PC-9 (cell line): ENCODE data around the gene AQP12B. TPM values are rescaled to one million over a fixed set of nuclear protein-coding genes. Genes with fewer than 3 reads are reported as not detected.

Experiments used
- BruUV-seq: library from RNA; stranded (reverse); fragments of 400-500 nt; replicated peaks from 2 replicates; lab custom pipeline; 2021; lab: Mats Ljungman, UMichigan
- CTCF ChIA-PET: fragments of 300-600 bp; sonication (Branson Sonifier 250); formaldehyde crosslinking; loops from one replicate; lab custom pipeline; 2022; ENCODE audit warnings: antibody characterized with exemption; lab: Charles Lee
- POLR2A ChIA-PET: fragments of 300-600 bp; sonication (Branson Sonifier 250); formaldehyde crosslinking; loops from one replicate; lab custom pipeline; 2022; ENCODE audit warnings: antibody characterized with exemption; ENCODE audit not compliant: unreplicated experiment; lab: Charles Lee
- DNase-seq, 2 experiments: peaks; one replicate each; pipeline versions ENCODE4 v3.0.0 to v3.0.0-alpha.2; 2015 to 2022; ENCODE audit warnings: mixed read lengths in 1 of 2
- H2AFZ ChIP-seq: fragments of 200-600 bp; sonication (generic); 2 replicates; pipeline ENCODE4 v1.8.1; 2017; ENCODE audit warnings: antibody characterized with exemption
- H3F3A ChIP-seq: fragments of 200-600 bp; sonication (generic); 2 replicates; pipeline ENCODE4 v1.8.1; 2017; ENCODE audit warnings: antibody characterized with exemption, mild to moderate bottlenecking, low read depth; ENCODE audit not compliant: insufficient read depth
- H3K27ac ChIP-seq: fragments of 200-600 bp; sonication (generic); 2 replicates; pipeline ENCODE4 v1.6.1; 2016; ENCODE audit warnings: mixed run types
- H3K27me3 ChIP-seq: fragments of 200-600 bp; sonication (generic); 2 replicates; pipeline ENCODE4 v1.6.1; 2016; ENCODE audit warnings: low read depth, mixed run types; ENCODE audit not compliant: insufficient read depth
- H3K36me3 ChIP-seq: fragments of 200-600 bp; sonication (generic); 2 replicates; pipeline ENCODE4 v1.6.1; 2016; ENCODE audit warnings: low read depth, mixed run types
- H3K4me1 ChIP-seq: fragments of 200-600 bp; sonication (generic); replicated peaks from 2 replicates; pipeline ENCODE4 v1.6.1; 2016; ENCODE audit warnings: mixed run types; ENCODE audit not compliant: insufficient read depth
- H3K4me2 ChIP-seq: fragments of 200-600 bp; sonication (generic); 2 replicates; pipeline ENCODE4 v1.6.1; 2017; ENCODE audit warnings: mixed run types
- H3K4me3 ChIP-seq: fragments of 200-600 bp; sonication (generic); 2 replicates; pipeline ENCODE4 v1.6.1; 2016; ENCODE audit warnings: mixed run types
- H3K79me2 ChIP-seq: fragments of 200-600 bp; sonication (generic); 2 replicates; pipeline ENCODE4 v1.6.1; 2017; ENCODE audit warnings: low read depth, mixed run types
- H3K9me2 ChIP-seq: fragments of 200-600 bp; sonication (generic); 2 replicates; pipeline ENCODE4 v1.8.1; 2017; ENCODE audit warnings: mild to moderate bottlenecking; ENCODE audit not compliant: insufficient read depth
- H3K9me3 ChIP-seq: fragments of 200-600 bp; sonication (generic); 2 replicates; pipeline ENCODE4 v1.8.1; 2016; ENCODE audit warnings: low read depth; ENCODE audit not compliant: insufficient read depth
- H4K20me1 ChIP-seq: fragments of 200-600 bp; sonication (generic); 2 replicates; pipeline ENCODE4 v1.8.1; 2017; ENCODE audit not compliant: insufficient read depth
- CTCF ChIP-seq: fragments of 200-600 bp; sonication (generic); conservative IDR thresholded peaks from 2 replicates; pipeline ENCODE4 v1.6.1; 2017; ENCODE audit warnings: mixed run types, antibody characterized with exemption, mild to moderate bottlenecking, moderate library complexity
- EZH2 ChIP-seq: fragments of 200-600 bp; sonication (generic); IDR thresholded peaks from 2 replicates; pipeline ENCODE4 v1.8.0; 2017; ENCODE audit warnings: antibody characterized with exemption, low read depth
- intact Hi-C: fragments of 100-400 bp; cut with micrococcal nuclease; formaldehyde crosslinking; loops from one replicate; pipeline ENCODE4 v1.10.0; 2022; ENCODE audit not compliant: unreplicated experiment
- total RNA-seq: library from RNA; stranded (reverse); gene quantifications from 2 replicates; pipeline ENCODE4 v1.2.3, GENCODE V29; 2021

AQP12B gene
- total RNA-seq, 1 experiment from 2014 or later = not detected

- H3K79me2 ChIP-seq = no peaks in the 10 kb centered on the region
- BruUV-seq = no TSS peak
- no peaks in the 10 kb centered on the region for H4K20me1 ChIP-seq
- CTCF ChIA-PET = no interaction called here
- H3K9me2 ChIP-seq = no peaks in the 10 kb centered on the region
- no peak overlapping the region for H3K4me2 ChIP-seq
- H3K36me3 ChIP-seq = no peaks in the 10 kb centered on the region
- intact Hi-C loops = no loop called here
- no peak overlapping the region for H3K4me3 ChIP-seq
- peaks cover 45% of the 10 kb centered on the region for H3K27me3 ChIP-seq
- H3K9me3 ChIP-seq = no peaks in the 10 kb centered on the region
- no peak for DNase-seq
- no peak overlapping the region for H2AFZ ChIP-seq
- no peak for TF ChIP-seq CTCF
- TF ChIP-seq EZH2 = no peak
- no peaks in the 10 kb centered on the region for H3K4me1 ChIP-seq
- no peak overlapping the region for H3K27ac ChIP-seq
- no peaks in the 10 kb centered on the region for H3F3A ChIP-seq
- POLR2A ChIA-PET = no interaction called here
Observed at GRCh38 chr2:240626531-240627300, 56.0 kb downstream of the AQP12B start.

Other genes starting within 250 kb of the AQP12B start
- 302 and 319 TPM in 2 replicates for gene GPC1, start 247.2 kb downstream of the AQP12B start, total RNA-seq
- 85.7 and 94.8 TPM in 2 replicates for gene ANKMY1, start 124.9 kb downstream of the AQP12B start, total RNA-seq
- 10.9 and 11.5 TPM in 2 replicates for gene DUSP28, start 122.5 kb downstream of the AQP12B start, total RNA-seq
- gene RNPEPL1, start 114.4 kb downstream of the AQP12B start, total RNA-seq = 101 and 125 TPM in 2 replicates
- gene CAPN10, start 96.2 kb downstream of the AQP12B start, total RNA-seq = 49.8 and 70.3 TPM in 2 replicates
- gene GPR35, start 57.4 kb downstream of the AQP12B start, total RNA-seq = 1.1 and 2.5 TPM in 2 replicates
- not detected in 2 replicates for gene AQP12A, start 9.0 kb upstream of the AQP12B start, total RNA-seq
- gene KIF1A, start 137.3 kb upstream of the AQP12B start, total RNA-seq = not detected in 2 replicates
- gene AGXT, start 185.9 kb upstream of the AQP12B start, total RNA-seq = not detected in 2 replicates
- gene MAB21L4, start 213.3 kb upstream of the AQP12B start, total RNA-seq = 68.8 and 84.0 TPM in 2 replicates
- not detected in 2 replicates for gene CROCC2, start 223.5 kb upstream of the AQP12B start, total RNA-seq